HUDEP-2 (cell line): ENCODE data around the gene SYN1.

ENCODE experiments used
- DNase-seq, 76 experiments: peaks; one replicate each; lab custom pipeline; 2025; ENCODE audit not compliant: unreplicated experiment in 76 of 76; lab: John Stamatoyannopoulos, UW

SYN1 gene

GRCh38 chrX:47634871-47635575 is 15.4 kb upstream of the SYN1 start:
- DNase-seq: no peak

GRCh38 chrX:47633689-47634590 is 14.3 kb upstream of the SYN1 start:
- no peak for DNase-seq

GRCh38 chrX:47632666-47633065 is 13.0 kb upstream of the SYN1 start:
- DNase-seq: no peak

- DNase-seq: no peak
Observed at GRCh38 chrX:47631676-47632075, 12.0 kb upstream of the SYN1 start.

- DNase-seq: no peak
Observed at GRCh38 chrX:47629419-47630200, 10.0 kb upstream of the SYN1 start, which contains the start of gene CFP. Gene CFP, minus strand, starts transcription at chrX:47629930. Its CDS starts 86 bp downstream, at chrX:47629844.

DNA sequence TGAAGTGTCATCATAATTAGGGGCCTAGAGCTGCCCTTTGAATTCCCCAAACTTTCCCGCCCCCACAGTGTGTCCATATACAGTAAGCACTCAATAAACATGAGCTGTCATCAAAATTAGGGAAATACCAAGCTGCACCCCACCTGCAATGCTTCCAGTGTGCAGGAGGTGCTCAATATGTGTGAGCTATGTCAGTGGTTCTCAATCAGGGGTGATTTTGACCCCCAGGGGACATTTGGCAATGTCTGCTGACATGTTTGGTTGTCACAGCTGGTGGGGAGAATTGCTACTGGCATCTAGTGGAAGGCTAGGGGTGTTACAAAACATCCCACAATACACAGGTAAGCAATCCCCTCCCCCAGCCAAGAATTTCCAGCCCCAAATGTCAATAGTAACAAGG is 9.3 kb upstream of the SYN1 start:
- no peak for DNase-seq

DNA sequence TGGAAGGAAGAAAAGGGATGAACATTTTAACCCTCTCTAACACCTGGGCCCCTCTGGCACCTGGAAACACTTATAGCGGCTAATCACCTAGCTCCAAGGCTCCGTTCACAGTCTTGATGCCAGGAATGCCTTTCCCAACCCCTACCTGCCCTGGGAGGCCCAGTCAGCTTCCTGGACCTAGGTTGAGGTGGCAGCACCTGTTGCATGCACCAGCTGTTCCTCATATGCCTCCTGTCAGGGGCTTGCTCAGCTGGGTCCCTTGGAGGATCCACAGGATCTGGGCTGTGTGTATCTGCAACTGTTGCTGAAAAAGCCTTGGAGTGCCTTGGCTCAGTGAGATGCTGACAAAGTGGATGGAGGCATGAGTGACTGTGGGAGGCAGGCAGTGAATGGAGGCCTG is 5.7 kb upstream of the SYN1 start:
- no peak for DNase-seq

DNA sequence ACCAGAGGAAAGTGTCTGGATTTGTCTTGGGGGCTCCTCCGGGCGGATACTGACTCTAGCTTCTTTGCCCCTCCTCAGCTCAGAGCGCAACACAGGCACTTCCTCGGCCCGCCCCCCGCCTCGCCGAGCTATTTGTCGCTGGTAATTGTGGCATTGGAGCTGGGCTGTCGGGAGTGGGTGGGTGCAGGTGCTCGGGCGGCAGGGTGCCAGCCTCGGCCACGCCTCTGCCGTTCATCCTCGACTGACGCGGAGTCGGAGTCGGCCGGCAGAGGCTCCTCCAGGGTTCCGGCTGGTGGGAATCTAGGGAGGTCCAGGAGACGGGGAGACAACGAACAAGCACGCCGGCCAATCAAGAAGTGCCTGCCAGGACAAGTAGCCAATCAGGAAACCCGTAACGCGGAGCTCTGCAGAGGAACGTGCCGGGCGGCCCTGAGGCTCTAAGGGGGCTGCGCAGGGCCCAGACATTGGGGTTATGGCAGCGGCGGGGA is 3.9 kb upstream of the SYN1 start:
- DNase-seq: peak in 10 of 76 experiments; percentile 2 to 27 (median 6)

DNA sequence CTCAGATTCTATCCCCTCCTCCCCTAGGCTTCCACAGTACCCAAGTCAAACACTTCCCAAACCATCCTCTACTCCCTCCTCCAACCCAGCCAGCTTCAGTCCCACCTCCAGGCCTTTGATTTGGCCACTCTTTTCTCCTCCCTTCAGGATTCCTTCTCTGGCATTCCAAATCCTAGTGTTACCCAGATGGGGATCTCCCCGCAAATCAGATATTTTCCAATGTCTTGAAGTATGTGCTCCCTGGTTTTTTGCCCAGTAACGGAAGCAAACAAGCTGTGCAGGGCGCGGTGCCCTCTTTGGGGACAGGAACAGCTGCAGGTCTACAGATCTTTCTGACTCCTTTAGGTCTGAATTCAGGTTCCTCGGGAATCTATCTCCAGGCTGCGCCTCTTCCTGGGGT is 2.2 kb upstream of the SYN1 start:
- DNase-seq: no peak

- DNase-seq: no peak
Observed at GRCh38 chrX:47620303-47620685, 637 bp upstream of the SYN1 start.

- DNase-seq: no peak
Observed at GRCh38 chrX:47618923-47619485, 653 bp downstream of the SYN1 start.

GRCh38 chrX:47614618-47615017 is 5.0 kb downstream of the SYN1 start:
- no peak for DNase-seq

DNA sequence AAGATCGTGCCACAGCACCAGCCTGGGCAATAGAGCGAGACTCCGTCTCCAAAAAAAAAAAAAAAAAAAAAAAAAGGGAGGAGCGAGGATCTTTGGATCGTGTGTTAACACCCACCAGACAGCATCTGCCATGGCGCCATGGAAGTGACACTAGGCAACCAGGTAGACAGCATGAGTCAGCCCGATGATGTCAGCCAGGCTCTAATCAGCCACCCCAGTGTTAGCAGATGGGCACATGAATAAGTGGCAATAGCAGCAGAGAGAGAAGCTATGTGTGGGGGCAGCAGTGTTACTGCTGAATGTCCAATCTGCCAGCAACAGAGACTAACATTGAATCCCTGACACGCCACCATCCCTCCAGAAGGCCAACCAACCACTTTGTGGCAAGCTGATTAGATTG is 6.6 kb downstream of the SYN1 start:
- DNase-seq: peak in 3 of 76 experiments; percentile 0 to 5 (median 1)

- no peak for DNase-seq
Observed at GRCh38 chrX:47612418-47612817, 7.2 kb downstream of the SYN1 start.

- DNase-seq: no peak
Observed at GRCh38 chrX:47611926-47612325, 7.7 kb downstream of the SYN1 start.

DNA sequence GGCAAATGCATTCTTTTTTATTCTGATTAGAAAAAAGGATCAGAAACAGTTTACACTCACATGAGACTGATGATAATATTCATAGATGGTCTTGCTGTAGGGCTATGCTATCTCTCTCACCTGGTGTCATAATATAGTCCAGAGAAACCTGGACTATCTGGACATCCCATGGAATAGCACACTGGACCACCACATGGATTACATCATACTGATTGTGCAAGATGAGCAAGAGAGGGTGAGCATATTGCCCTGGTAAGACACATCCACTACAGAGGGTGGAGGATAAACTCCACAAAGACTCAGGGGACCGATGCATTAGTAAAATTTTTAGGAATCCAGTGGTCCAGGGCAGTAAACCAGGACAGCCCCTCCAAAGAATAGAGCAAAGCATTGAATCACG is 8.2 kb downstream of the SYN1 start:
- no peak for DNase-seq

GRCh38 chrX:47610511-47610910 is 9.1 kb downstream of the SYN1 start:
- DNase-seq: no peak

DNA sequence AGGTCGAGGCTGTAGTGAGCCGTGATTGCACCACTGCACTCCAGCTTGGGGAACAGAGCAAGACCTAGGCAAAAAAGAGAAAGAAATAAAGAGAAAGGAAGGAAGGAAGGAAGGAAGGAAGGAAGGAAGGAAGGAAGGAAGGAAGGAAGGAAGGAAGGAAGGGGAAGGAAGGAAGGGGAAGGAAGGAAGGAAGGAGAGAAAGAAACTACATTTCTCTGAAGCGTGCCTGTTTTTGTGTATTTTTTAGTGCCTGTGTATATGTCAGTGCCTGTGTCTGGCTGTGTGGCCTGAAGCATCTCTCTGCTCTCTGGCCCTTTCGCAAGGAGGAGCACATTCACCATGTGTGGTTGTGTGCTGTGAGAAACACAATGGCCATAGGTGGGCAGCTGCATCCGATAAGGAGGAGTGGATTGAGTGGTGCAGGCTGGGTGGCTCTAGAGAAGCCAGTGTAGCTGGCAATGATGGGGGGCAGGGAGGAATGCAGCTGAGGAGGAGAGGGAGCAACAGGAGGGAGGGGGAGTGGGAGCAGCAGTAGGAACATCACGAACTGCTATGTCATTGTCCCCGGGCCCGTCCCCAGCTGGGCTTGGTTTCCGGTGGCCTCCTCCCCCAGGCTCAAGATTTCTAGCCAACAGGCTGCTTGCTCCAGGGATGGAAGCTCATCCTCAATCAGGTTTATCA is 11.4 kb downstream of the SYN1 start:
- DNase-seq: peak in 1 of 76 experiments; percentile 15

DNA sequence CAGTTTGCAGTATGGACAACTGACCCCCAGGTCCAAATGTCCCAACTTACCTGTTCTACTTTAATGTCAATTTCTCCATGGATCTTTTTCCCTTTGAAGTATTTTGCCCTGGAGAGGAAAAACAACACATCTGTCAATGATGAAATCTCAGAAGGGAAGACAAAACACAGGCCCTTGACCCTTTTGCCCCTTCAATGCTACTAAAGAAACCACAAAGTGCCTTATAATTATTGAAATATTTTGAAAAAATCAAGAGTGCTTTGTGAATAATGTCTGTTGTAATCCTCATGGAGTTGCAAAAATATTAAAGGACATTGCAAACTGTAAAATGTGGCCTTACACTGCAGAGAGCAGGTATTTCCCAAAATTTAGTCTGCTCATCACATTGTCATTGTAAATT is 12.6 kb downstream of the SYN1 start:
- no peak for DNase-seq

DNA sequence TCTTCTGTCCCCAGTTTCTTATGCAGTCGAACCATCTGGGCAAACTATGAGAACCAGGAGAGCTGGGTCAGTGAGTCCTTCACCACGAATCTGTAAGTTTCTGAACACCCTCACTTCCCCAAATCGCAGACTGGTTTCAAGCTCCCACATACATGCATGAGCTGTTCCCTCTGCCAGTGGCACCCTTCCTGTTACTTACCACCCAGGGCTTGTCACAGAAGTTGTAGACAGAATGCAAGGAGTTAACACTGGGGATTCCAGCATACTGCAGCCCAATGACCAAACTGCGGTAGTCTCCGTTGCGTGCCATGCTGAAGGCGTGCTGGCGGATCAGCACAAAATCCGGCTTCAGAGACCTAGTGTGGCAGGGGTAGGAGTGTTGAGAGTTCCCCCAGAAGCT is 14.6 kb downstream of the SYN1 start:
- no peak for DNase-seq
